Testis (tissue), 3 donors: Measurements from ENCODE around the gene BID. TPM values are rescaled to one million over a fixed set of nuclear protein-coding genes. Genes with fewer than 3 reads are reported as not detected.

Source experiments
- DNase-seq: peaks from one replicate; pipeline ENCODE4 v3.0.0-alpha.2; 2019
- H3K27ac ChIP-seq, 2 donors: fragments of 200-600 bp; sonication (generic); one replicate each; pipeline ENCODE4 v1.5.1; 2019
- H3K27me3 ChIP-seq: fragments of 200-600 bp; sonication (generic); one replicate; pipeline ENCODE4 v1.5.1; 2019
- H3K36me3 ChIP-seq: fragments of 200-600 bp; sonication (generic); one replicate; pipeline ENCODE4 v1.5.1; 2017; ENCODE audit warnings: low read depth; ENCODE audit errors: missing control alignments
- H3K4me1 ChIP-seq: fragments of 200-600 bp; sonication (generic); one replicate; pipeline ENCODE4 v1.5.1; 2019
- H3K4me3 ChIP-seq, 2 donors: fragments of 200-600 bp; sonication (generic); one replicate each; pipeline ENCODE4 v1.5.1; 2017 to 2019
- H3K9me3 ChIP-seq: fragments of 200-600 bp; sonication (generic); one replicate; pipeline ENCODE4 v1.5.1; 2017
- CTCF ChIP-seq, 3 experiments: fragments of 450-650 bp in 2 of 3; fragments of 200-600 bp in 1 of 3; sonication (generic) in 1 of 3; IDR thresholded peaks; one replicate each; pipeline ENCODE4 v1.5.1; 2016 to 2019; ENCODE audit warnings: antibody characterized with exemption in 3 of 3, mild to moderate bottlenecking in 2 of 3, moderate library complexity in 1 of 3
- POLR2A ChIP-seq: fragments of 450-650 bp; IDR thresholded peaks from one replicate; pipeline ENCODE4 v1.6.1; 2017; ENCODE audit warnings: antibody characterized with exemption, mild to moderate bottlenecking, moderate library complexity
- WGBS, 2 donors: methylation state at CpG; one replicate each; pipeline ENCODE4 v1.1.5; 2018; 5-methylcytosine and 5-hydroxymethylcytosine counted together
- intact Hi-C: fragments of 100-400 bp; cut with DNase I; formaldehyde crosslinking; loops from one replicate; pipeline ENCODE4 v1.15.1; 2023; ENCODE audit warnings: low total_unique reads
- polyA plus RNA-seq: library from polyadenylated mRNA; stranded (reverse); fragments of 350-450 nt; fragmentation: Illumina TruSeq; extraction: RNeasy Lipid Tissue Mini Kit (QIAGEN cat#74804); gene quantifications from one replicate; pipeline ENCODE4 v1.2.3, GENCODE V29; 2014; ENCODE audit warnings: low read depth, low replicate concordance; ENCODE audit not compliant: insufficient read depth
- total RNA-seq, 2 donors: library from RNA; depleted of rRNA; stranded (reverse); fragments of >200 nt; gene quantifications; one replicate each; pipeline ENCODE4 v1.2.3, GENCODE V29; 2016

Gene BID
- total and polyA plus RNA-seq, 3 donors from 2014 or later = 6.9 to 8.4 (median 8.3) TPM

DNA sequence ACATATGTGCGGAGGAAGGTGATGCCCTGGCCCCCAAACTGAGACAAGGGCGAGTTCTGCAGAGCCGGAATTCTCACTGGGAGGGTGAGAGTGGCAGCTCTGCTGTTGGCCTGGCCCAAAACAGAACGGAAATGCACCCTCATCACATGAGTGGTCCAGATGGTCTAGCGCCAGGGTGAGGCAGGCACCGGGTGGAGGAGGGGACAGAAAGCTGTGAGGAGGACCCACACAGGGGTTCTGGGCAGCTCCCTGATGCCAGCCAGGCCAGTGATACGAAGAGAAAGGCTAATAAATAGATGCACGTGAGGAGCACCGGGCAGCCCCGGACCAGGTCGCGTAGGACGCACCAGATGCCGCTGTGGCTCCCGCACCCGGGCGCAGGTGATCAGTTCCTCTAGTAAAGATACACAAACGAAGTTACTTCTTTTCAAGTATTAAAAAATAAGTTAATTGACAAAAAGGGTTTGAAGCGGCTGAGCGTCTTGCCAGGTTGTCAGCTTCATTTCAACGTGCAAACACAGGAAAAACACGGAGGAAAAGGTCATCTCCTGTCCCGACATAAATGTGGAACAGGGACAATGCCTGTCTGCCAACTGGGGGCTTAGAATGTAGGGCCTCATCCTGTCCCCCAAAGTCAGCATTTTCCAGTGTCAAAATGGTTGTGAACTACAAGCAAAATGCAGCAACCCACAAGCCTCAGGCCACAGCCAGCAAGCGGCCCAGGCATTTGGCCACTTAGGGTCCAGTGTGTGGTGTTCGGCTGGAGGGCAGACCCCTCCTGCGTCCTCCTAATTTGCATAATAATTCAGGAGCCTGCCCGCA, 15.3 kb upstream of the BID start:
- WGBS, 2 donors = 90 to 94% methylated on average over 24 to 27 of the region's 27 CpGs
- TF ChIP-seq POLR2A (no peak), CTCF (IDR thresholded peaks at IDR 0.05) (no peak)
- Histone ChIP-seq H3K4me1 (no peaks in the 10 kb centered on the region), H3K36me3 (no peaks in the 10 kb centered on the region), H3K27me3 (no peaks in the 10 kb centered on the region), H3K27ac (no peak overlapping the region), H3K9me3 (no peaks in the 10 kb centered on the region), H3K4me3 (no peak overlapping the region)
- DNase-seq = no peak
- intact Hi-C loops = no loop called here

DNA sequence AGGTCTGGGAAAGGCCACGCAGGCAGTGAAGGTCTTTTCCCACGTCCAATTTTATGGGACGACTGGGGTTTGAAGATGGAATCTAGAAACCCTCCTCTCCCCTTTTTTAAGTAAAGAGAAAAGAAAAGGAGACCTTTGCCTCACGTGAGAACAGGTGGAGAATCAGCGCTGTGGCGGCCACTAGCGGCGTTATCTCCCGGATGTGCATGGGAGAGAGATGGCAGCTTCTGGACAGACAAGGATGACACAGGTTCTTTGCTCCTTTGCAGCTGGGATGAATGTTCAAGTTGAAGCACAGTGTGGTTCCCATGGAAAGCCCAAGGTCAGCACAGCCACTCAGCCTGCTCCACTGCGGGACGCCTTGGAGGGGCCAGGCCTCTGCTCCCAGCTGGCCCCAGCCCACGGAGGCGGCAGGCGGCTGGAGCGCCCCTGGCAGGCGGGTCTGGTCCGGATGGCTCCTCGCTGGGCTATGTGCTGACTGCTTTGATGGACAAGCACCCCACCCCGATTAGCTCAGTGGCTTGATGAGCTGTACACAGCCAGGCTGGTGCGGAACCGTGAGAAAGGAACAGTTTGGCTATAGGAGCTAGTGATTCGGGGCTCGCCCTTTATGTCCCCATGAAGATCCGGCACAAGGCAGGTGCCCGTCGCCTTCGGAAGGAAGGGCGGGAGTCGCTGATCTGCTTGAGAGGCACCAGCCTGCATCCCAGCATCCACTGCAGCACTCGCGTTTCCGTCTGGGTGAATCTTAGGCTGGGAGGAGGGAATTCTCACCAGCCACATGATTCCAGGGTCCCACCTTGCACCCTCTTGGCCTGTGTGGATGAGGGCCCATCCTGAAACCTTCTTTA, 14.5 kb upstream of the BID start:
- no peak for DNase-seq
- intact Hi-C loops = no loop called here
- no peak for TF ChIP-seq POLR2A
- no peak for TF ChIP-seq CTCF (IDR thresholded peaks at IDR 0.05)
- H3K27ac ChIP-seq = no peak overlapping the region
- H3K27me3 ChIP-seq = no peaks in the 10 kb centered on the region
- 83 to 88% methylated on average over 24 to 32 of the region's 32 CpGs for WGBS, 2 donors
- no peaks in the 10 kb centered on the region for H3K9me3 ChIP-seq
- H3K36me3 ChIP-seq = no peaks in the 10 kb centered on the region
- H3K4me1 ChIP-seq = no peaks in the 10 kb centered on the region
- H3K4me3 ChIP-seq = no peak overlapping the region

DNA sequence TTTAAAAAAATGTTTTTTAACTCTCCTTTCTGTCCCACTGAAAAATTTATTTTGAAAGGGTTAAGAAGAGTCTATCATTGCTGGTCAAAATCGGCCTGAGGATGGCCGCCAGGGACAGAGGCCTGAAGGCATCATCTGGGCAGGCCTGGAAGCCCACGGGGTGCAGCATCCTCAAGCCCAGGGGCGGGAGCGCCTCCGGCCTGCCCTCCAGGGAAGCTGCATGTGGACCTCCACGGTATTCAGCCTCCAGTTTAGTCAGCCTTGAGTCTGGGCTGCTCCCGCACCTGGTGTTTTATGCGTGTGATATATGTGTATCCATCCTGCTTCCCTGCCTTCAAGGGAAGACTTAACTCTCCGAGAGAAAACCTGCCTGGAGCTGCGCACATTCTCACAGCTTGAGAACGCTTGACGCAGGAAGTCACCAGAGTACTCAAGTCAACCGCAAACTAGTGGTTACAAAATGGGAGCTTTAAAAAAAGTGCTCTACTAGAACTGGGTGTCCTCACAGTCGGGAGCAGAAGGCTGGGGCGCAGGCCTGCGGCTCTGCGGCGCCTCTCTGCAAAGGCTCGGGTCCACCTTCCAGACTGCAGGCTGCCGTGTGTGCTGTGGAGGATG, 13.6 kb upstream of the BID start:
- WGBS, 2 donors = 83 to 94% methylated on average over 17 to 21 of the region's 21 CpGs
- no peak overlapping the region for H3K27ac ChIP-seq
- DNase-seq = no peak
- intact Hi-C loops = no loop called here
- no peaks in the 10 kb centered on the region for H3K27me3 ChIP-seq
- H3K4me1 ChIP-seq = no peaks in the 10 kb centered on the region
- H3K9me3 ChIP-seq = no peaks in the 10 kb centered on the region
- no peak overlapping the region for H3K4me3 ChIP-seq
- TF ChIP-seq POLR2A (no peak), CTCF (IDR thresholded peaks at IDR 0.05) (no peak)
- no peaks in the 10 kb centered on the region for H3K36me3 ChIP-seq

- Histone ChIP-seq H3K27me3 (no peaks in the 10 kb centered on the region), H3K4me3 (no peak overlapping the region), H3K4me1 (no peaks in the 10 kb centered on the region), H3K9me3 (no peaks in the 10 kb centered on the region), H3K27ac (no peak overlapping the region), H3K36me3 (no peaks in the 10 kb centered on the region)
- no peak for TF ChIP-seq POLR2A
- no peak for TF ChIP-seq CTCF (IDR thresholded peaks at IDR 0.05)
- DNase-seq = no peak
- intact Hi-C loops = no loop called here
- 71 to 73% methylated on average over 8 of the region's 8 CpGs for WGBS, 2 donors
Measured at GRCh38 chr22:17787241-17787640, 13.0 kb upstream of the BID start.
